Stimulated activated CD4-positive, alpha-beta T cell treated with anti-CD3 and anti-CD28 coated beads, TNF-alpha, amount 100 ng/mL, for 48 hours (primary cell): Measurements from ENCODE around the gene PRTFDC1.
"Not testable (repeated sequence)": the region's sequence is repeated elsewhere in the genome, so short reads cannot be mapped to it uniquely, and the experiment has no call there.

Experiments
- DNase-seq, 3 donors: peaks; one replicate each; pipeline ENCODE4 v3.0.0-alpha.2; 2020; ENCODE audit warnings: low read depth in 3 of 3

PRTFDC1 gene

DNA sequence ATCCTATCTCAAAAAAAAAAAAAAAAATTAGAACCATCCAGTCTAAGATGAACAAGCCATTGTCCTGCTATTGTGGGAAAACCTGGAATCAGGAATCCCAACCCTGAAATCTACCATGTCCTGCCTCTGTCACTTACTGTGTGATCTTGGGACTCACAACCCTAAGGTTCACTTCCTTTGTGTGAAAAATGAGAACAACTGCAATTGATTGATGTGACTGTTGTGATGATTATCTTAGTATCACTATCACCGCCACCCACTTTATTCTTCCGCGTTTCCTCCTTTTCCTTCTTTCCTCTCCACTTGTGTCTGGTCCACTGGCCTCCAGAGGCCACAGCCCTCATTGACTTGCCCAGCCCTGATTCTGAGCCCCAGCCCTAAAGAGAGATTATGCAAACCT lies 12.6 kb upstream of the PRTFDC1 start:
- DNase-seq: no peak

DNA sequence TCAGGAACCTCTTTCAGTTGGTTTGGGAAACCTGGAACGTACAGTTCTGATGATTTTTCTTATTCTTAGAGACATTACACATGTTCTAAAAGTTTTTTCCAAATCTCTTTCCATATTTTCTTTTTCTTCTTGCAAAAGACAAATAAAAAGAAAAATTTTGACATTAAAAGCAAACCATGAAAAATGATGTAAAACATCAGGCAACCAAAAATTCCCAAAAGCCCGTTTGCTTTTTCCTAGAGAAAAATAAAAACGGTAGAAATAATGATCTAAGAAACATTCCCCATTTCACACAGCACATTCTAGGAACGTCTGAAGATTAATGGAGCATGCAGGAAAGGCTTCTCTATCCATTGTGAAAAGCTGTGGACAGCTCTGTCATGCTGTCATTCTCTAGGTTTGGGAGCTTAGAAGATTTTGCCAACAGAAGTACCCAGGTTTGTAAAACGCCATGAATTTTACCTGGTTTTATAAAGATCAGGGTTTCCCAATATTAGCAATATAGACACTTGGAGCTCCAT lies 11.2 kb upstream of the PRTFDC1 start:
- no peak for DNase-seq

DNA sequence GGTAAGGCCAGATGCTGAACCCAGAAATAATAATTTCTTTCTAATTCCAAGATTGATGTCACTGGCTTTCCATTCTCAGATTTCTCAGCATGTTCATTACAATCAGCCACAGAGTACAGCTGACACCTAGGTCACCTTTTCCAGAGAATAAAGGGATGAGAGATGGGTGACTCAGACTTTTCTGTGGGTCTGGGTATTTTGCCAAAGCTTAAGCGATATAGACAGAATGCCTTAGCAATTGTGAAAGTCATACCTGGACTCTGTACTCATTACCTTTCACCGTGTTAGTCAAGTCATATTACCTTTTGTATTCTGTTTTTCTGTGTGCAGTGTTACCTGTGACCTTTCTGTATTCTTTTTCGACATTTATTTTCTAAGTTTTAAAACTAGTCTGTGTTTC lies 10.6 kb upstream of the PRTFDC1 start:
- DNase-seq: no peak

DNA sequence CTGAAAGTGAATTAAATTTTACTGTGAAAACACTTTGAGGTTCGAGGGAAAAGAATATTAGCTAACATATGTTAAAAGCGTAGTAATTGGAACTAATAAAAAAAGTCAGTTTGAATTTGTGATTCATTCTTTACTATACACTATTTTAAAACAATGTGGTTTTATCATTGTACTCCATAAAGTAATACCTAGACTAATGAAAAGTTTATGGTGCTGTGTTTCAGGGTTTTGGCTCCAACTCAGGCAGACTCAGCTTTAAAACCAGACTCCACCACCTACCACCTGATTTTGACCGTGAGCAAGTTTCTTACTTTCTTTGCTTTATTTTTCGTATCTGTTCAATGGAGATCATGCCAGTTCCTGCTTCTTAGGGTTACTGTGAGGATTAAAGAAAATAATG lies 9.2 kb upstream of the PRTFDC1 start:
- DNase-seq: no peak

DNA sequence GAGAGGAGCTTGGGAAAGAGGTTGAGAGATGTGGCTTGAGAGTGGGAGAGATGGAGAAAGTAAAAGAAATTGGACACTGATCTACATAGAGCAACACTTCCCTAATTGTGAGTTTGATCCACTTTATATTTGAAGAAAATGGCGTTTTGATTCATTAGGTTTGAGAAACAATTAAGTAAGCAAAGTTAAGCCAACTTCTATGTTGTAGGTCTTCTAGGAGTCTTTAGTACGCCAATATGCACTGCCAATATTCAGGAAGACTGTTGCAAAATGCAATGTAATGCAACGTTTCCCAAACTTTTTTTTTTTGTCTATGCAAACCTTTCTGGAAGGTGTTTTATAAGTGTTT lies 7.0 kb upstream of the PRTFDC1 start:
- no peak for DNase-seq

DNA sequence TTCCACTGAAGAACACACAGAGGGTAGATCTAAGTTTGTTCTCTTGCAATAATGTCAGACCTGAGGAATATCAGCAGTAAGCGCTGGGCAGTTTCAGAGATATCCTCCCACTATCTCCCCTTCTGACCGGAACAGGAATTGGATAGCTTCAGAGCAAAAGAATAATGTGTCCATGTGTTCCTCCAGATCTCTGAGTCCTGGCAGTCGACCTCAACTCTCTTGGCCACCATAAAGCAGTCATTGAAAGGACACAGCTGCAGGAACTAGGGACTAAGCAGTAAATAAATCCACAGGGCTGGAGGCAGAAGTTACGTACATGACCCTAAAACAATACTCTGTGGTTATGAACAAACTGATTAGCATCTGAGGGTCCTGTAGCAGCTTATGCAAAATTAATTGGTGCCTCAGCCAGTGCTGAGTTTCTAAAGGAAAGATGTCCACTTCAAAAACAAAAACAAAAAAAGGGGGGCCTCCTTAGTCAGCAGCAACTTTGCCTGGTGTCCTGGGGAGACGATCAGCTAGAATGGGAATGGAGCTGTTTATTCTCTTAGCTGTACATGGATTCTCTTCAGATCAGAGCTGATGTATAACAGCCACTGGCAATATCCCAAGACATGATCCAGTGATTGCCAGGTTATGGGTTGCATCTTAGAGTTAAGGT lies 6.4 kb upstream of the PRTFDC1 start:
- no peak for DNase-seq

DNA sequence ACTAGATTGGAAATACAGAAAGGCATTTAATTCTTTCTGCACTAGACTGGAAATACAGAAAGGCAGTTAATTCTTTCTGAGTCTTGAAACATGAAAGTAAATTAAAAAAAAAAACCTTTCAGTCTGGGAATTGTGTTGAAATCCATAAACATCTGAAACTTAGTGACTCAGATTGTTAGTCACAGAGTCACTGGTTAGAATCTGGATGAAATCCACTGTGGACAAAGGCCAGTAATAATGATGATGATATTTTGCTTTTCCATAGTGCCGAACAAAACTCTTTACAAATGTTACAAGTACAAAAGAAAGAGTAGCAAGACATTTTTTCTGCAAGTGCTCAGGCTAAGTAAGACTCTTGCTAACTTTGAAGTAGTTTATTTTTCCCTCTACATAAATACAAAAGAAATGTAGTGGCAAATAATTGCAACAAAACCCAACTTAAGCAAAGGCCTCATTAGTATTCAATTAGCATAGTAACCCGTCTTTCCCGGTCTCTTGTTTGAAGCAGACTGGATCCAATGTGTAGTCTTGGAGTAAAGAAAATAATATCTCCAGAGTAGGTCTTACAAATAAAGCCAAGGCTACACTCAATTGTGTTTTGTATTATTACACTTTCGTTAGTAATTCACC lies 5.8 kb upstream of the PRTFDC1 start:
- no peak for DNase-seq

DNA sequence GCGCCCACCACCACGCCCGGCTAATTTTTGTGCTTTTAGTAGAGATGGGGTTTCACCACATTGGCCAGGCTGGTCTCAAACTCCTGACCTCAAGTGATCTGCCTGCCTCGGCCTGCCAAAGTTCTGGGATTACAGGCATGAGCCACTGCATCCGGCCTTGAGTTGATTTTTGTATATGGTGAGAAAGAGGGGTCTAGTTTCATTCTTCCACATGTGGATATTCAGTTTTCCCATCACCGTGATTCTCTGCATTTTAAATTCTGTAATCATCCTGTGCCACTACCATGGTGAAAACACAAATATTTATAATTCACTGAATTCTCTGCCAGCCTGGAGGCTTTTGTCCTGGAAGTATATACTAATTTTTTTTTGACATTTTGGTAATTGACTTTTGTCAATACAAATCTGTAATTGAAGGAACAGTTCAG lies 5.2 kb upstream of the PRTFDC1 start:
- DNase-seq: not testable (repeated sequence)

DNA sequence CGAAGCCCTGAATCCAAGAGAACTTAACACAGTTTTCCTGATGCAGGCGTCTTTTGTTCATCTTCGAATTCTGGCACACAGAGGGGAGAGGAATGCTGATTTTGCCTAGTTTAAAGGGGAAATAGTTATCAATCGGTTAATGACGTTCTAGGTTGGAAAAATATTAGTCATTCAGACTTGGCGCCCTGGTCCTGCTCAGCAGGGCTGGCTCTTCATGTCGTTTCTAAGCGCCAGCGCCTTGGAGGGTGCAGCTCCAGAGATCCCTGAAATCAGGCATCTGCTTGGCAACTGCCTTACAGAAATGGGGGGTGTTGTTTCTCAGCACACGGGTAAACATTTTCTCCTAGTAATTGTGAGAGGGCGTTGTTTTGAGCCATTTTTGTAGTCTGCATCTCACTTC lies 1.3 kb upstream of the PRTFDC1 start:
- DNase-seq: no peak

DNA sequence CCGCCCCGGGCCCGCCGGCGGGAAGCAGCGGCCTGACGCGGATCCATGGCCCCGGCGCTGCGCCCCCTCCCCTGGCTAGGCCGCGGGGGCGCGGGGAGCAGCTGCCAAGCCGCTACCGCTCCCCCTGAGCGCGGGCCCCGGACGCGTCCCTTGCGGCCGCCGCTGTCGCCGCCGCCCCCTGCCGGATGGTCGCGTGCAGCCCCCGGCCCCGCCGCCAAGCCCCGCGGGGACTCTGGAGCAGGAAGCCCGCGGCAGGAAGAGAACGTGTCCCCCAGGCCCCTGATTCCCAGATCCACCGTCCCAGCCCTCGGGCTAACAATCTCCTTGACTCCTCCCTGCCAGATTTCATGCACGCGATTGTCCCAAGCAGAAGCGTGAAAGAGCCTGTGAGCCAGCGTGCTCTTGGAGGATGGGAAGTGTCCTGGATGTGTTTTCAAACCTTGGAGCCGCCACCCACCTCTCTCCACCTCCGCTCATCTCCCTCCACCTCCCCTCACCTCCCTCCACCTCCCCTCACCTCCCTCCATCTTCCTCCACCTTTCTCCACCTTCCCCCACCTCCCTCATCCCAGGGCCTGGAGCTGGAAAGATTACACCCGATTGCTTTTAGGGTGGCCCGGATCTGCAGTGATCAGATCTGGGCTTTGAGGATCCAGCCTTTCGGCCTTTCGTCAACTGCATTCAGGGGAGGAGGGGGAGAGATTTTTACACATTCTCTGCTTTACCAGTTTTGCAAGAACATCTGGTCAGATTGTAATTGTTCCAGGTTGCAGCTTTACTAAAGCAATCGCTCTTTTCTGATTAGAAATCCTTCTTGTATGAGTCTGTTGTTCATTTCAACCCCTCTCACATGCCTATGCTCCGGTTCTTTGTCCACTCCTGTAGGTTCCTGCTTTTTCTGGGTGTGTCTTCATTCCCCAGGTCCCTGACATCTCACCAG lies 570 bp upstream of the PRTFDC1 start:
- peak in 1 of 3 donors; percentile 5 for DNase-seq

DNA sequence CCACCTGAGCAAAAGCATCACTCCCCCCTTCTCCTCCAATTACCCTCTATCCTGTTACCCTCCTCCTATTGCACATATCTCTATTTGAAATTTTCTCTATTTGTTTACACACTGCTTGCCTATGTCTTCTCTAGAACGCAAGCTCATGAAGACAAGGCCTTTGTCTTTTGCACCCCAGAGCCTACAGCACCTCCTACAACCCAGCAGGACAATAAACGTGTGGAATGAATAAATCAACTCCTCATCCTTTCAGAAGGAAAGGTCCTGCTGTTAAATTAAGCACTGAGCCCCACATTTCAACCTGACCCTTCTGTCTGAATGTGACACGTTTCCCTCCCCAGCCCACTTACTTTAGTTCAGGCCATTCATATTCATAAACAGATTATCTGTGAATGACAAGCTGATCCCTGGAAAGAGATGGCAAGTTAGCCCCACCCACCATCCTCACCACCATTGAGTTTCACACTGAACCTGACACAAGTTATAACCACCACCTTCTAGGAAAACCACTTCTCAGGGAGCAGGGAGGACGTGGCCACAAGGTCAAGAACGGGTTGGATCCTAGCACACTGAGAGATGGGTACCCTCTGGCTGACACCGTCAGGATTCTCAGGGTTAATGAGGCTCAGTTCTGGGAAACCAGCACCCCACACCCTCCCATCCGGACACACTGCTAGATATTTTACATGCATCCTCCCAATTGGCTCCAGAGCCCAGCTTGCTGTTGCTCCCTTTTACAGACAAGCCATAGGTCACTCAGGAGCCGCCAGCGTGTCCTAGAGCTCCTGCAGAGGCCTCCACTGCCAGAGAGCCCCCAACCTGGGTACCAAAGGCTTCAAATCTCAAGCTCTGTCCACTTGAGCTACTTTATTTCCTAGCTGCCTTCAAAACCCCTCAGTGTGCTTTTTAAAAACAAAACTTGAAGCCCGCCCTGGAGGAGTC lies 934 bp downstream of the PRTFDC1 start:
- no peak for DNase-seq

DNA sequence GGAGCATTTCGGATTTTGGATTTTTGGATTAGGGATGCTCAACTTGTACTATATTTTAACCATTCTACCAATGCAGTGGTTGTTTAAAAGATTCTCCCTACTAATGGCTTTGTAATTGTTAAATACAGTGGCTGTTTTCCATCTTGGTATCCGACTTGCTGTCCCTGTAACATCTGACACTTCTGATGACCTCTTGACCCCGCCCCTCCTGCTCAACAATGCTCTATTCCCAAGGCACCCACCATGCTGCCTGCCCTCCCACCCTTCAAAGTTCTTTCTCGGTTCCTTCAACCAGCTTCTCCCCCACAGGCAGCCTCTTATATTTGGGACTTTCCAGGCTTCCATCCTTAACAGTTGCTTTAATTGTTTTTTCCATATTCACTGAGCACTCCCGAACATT lies 2.0 kb downstream of the PRTFDC1 start:
- DNase-seq: no peak

DNA sequence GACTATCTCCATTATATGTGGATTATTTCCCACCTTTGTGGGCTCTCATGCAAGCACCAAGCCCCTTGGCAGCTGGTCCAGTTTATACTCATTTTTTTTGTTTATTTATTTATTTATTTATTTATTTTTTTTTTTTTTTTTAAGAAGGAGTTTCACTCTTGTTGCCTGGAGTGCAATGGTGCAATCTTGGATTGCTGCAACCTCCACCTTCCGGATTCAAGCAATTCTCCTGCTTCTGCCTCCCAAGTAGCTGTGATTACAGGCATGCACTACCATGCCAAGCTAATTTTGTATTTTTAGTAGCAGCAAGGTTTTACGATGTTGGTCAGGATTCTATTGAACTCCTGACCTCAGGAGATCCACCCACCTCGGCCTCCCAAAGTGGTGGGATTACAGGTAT lies 2.8 kb downstream of the PRTFDC1 start:
- DNase-seq: no peak

DNA sequence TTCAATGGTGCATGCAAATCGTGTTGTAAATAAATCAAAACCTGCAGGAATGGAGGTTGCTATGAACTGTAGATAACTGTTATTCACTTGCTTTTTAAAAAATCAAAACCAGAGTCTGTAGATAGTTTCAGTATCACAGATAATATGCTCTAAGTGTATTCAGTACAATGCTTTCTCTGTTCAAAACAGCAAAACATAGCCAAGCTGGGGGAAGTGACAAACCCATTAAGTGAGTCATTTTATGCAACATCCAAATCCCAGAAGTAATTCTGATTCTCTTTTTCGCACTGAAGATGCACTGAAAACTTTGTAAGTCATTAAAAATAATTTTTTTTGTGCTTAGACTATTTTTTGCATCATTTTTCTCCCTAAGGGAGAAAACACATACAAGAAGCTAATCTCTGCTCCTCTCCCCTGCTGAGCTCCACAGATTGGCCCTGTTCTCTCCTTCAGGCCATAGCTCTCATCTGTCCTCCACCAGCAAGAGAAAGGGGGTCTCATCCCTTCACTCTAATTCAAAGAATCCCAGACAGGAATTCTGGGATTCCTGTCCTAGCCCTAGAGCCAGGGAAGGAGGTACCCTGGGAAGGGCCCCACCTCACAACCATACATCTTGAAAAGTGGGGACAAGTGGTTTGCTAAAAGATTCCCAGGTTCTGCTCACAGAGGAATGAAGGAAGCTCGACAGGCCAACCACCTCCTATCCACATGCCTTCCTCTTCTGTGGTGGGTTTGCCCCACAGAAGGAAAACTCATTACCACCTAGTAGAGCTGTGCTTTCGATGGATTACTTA lies 4.9 kb downstream of the PRTFDC1 start:
- no peak for DNase-seq

DNA sequence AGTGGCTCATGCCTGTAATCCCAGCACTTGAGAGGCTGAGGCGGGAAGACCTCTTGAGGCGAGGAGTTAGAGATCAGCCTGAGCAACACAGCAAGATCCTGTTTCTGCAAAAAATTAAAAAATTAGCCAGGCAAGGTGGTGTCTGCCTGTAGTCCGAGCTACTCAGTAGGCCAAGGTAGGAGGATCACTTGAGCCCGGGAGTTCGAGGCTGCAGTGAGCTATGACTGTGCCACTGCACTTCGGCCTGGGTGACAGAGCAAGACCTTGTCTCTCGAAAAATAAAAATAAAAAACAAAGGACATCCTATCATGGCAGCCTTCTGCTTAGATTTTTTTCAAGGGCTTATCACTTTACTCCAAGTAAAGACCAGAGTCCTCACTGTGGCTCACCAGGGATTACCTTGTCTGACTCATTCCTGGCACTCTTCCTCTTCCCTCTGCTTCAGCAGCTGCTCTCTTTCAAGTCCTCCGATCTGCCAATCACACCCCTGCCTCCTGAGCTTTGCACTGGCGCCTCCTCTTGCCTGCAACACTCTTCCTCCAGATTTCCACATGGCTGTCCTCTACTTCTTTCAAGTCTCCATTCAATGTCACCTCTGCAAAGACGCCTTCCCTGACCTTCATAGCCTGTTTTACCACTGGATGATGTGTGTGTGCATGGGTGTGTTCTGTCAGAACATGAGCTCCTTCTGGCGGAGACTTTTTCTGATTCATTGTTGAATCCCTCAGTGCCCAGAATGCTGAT lies 7.7 kb downstream of the PRTFDC1 start:
- DNase-seq: no peak

DNA sequence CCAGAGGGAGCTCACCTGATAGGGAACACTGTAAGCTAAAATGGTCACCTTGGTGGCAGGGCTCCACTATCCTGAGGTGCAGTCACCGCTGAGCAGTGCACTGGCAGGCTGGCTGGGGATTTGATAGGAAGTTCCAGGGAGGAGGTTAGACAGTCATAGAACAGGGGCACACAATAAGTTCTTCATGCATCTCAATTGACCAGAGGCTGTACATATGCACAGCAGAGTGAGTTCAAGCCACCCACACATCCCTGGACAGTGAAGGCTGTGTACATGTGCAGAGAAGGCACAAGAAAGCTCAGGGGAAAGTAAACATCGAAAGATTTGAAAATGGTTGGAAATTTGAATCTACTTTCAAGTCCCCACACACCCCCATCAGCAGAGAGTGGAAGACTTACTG lies 13.9 kb downstream of the PRTFDC1 start:
- DNase-seq: no peak

DNA sequence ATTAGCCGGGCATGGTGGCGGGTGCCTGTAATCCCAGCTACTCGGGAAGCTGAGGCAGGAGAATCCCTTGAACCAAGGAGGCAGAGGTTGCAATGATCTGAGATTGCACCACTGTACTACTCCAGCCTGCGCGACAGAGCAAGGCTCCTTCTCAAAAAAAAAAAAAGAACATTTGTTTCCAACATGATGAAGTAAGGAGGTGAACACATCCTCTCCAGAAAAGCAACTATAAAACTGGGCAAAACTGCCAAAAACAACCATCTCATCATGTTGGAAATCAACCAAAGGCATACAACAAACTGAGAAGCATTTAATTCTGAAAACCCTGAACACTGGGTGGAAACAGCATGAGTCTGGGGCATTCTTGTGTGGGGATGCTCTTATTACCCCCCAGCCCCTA lies 14.3 kb downstream of the PRTFDC1 start:
- DNase-seq: no peak

DNA sequence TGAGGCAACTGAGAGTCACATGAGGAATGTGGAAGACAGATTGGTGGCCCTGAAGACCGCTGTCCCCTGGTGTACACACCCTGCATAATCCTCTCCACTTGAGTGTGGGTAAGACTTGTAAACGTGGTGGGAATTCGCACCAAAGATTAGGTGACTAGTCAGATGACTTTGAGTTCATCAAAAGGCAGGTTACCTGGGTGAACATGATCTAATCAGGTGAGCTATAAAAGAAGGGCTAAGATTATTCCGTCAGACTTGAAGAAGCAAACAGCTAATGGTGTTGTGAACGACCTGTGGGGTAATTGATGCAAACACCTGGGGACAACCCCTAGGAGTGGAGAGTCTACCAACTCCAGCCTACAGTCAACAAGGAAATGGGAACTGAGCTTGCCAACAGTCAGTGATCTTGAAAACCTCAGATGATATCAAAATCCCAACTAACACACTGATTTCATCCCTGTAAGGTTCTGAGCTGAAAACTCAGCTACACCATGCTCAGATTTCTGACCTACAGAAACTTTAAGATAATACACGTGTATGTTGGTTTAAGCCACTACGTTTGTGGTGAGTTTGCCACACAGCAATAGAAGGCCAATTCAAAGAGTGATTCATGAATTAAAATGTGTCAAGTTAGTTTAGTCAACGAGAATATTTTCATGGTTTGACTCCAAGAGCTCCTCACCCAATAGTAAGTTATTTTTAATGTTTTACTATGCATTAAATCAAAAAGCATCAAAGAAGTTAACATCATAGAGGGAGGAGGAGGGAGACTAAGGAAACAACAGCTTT lies 16.7 kb downstream of the PRTFDC1 start:
- no peak for DNase-seq

DNA sequence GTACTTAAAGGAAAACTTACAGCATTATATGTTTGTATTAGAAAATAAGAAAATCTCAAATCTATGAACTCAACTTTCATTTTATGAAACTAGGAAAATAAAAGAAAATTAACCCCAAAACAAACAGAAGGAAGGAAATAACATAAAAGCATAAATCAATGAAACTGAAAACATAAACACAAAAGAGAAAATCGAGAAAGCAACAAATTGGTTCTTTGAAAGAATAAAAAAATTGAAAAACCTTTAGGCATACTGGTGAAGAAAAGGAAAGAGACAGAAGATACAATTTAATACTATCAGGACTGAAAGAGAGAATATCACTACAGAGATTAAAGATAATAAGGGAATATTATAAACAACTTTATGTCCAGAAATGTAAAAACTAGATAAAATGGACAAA lies 21.2 kb downstream of the PRTFDC1 start:
- DNase-seq: no peak
